ENCODE measurements around the gene SPATA3. TPM values are rescaled to one million over a fixed set of nuclear protein-coding genes. Genes with fewer than 3 reads are reported as not detected.
"Not testable (repeated sequence)": the region's sequence is repeated elsewhere in the genome, so short reads cannot be mapped to it uniquely, and the experiment has no call there.

SPATA3 gene
- total RNA-seq, 1 donor from 2014 or later: not detected

DNA sequence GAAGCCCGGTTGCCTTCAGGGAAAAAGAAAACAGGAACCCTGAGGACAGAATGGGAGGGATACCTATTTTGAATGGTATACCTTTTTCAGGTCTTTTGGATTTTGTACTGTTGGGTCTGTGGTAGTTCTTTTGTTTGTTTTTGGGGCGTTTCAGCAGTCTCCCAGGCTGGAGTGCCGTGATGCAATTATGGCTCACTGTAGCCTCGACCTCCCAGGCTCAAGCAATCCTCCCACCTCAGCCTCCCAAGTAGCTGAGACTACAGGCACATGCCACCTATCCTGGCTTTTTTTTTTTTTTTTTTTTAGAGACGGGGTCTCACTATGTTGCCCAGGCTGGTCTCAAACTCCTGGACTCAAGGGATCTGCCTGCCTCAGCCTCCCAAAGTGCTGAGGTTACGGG lies 27.6 kb upstream of the SPATA3 start:
- DNase-seq (ENCODE audit: low read depth in 2 of 2): not testable (repeated sequence)

DNA sequence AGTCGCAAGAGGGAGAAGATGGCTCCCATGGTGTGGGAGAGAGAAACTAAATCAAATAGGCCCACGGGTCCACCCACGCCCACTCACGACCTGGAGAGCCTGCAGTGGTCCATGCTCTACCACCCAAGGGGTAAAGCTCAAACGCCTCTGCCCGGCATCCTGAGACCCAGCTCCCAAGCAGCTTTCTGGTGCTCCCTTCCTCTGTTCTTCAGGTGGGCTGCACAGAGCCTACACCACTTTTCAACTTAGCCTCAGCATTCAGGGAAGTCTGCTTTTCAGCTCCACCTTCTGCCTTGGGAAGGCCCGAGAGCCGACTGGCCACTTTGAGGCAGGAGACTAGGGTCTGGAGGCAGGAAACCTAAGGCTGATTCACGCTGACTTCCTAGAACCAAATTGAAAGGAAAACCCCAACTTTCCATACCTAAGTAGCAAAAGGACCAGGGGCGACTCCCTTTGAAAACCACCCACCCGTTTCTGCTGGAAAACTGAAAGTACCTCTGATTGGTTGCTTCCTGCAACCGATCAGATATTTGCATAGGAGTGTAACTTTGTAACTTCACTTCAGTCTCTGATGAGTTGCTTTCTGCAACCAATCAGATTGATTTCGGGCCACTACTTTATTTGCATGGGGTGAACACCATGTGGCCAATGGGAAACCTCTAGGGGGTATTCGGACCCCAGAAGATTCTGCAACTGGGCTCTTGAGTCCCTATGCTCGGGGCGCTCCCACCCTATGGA lies 26.8 kb upstream of the SPATA3 start:
- DNase-seq (ENCODE audit: low read depth in 2 of 2): no peak

DNA sequence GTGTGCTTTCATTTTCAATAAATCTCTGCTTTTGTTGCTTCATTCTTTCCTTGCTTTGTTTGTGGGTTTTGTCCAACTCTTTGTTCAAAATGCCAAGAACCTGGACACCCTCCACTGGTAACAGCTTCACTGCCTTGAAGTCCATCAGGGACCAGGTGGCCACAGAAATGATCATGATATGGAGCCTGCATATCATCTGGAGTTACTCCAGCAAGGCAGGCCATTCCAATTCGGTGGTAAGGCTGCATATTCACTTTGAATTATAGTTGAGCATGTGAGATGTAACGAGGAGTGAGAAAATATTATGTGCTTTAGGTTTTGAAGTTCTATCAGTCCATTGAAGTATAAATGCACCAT lies 26.3 kb upstream of the SPATA3 start:
- no peak for DNase-seq (ENCODE audit: low read depth in 2 of 2)

- DNase-seq (ENCODE audit: low read depth in 2 of 2): no peak
These were observed 23.9 kb upstream of the SPATA3 start for GRCh38 chr2:230972046-230972445.

DNA sequence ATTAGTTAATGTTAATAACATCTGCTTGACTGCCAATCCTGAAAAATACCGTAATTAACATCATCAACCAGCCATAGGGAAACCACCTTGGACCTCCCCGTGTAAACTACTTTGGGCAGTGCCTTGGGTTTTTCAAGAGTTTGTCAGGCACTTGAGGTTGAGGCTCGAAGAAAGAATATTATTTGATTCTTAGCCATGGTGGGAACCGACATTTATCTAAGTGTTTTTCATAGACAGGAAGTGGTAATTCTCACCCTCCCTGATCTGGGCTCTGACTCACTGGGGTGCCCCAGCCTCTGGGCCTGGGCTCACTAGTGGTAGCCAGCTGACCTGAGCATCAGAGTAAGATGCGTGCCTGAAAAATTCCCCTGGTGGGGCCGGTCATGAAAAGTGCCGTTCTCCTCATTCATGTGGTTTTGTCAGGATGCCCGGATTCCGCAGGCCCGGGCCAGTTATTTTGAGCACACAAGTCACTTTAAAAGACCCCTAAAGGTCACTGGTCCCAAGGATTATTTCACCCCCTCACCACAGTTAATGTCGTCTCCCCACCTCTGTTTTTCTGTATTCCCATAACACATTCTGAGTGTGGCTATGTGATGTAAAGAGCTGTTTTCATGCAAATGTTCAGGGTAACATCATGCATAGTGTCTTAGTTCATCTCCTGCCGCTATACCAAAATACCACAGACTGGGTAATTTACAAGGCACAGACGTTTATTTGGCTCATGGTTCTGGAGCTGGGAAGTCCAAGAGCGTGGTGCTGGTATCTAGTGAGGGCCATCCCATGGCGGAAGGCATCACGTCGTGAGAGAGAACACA lies 21.6 kb upstream of the SPATA3 start:
- DNase-seq (ENCODE audit: low read depth in 2 of 2): peak in 1 of 2 donors; percentile 19

GRCh38 chr2:230975927-230976326 lies 20.0 kb upstream of the SPATA3 start:
- no peak for DNase-seq (ENCODE audit: low read depth in 2 of 2)

DNA sequence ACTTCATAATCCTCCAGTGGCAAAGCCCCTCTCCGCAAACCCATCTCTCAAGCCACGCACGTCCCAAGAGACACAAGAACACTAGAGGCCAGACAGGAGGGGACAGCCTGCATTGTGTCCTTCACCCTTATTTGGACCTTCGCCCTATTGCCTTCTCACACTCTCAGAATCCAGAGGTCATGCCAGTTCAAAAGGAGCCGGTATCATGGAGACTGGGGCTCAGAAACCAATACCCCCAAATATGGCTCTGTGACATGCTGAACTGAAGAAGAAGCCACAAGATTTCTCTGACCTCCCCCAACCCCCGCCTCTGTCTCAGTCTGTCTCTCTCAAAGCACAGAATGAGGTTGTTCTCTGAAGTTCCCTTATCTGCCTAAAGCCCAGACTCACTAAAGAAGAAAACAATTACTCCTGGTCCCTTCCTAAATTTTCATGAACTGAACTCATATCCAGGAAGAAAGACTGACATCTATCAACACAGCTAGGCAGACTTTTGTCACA lies 19.2 kb upstream of the SPATA3 start:
- no peak for DNase-seq (ENCODE audit: low read depth in 2 of 2)

GRCh38 chr2:230980468-230980867 lies 15.5 kb upstream of the SPATA3 start:
- no peak for DNase-seq (ENCODE audit: low read depth in 2 of 2)

DNA sequence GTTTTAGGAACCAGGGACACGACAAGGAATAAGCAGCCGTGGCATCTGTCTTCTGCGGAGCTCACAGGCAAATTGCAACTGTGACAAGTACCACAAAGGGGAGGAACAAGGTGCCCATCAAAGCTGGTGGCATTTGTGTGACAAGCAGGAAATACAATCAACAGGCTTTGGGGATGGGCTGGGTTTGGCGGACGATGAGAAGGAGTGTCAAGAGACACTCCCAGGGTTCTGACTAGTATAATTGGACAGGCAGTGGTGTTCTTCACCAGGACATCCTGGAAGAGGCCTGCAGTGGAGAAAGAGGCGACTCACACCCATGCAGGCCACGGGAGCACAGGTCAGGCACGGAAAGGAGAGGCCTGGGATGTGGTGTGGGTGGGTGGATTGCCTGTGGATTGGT lies 14.2 kb upstream of the SPATA3 start:
- no peak for DNase-seq (ENCODE audit: low read depth in 2 of 2)

- no peak for DNase-seq (ENCODE audit: low read depth in 2 of 2)
These were observed 13.8 kb upstream of the SPATA3 start for GRCh38 chr2:230982126-230982525.

GRCh38 chr2:230982528-230982927 lies 13.4 kb upstream of the SPATA3 start:
- DNase-seq (ENCODE audit: low read depth in 2 of 2): no peak

GRCh38 chr2:230983566-230983965 lies 12.4 kb upstream of the SPATA3 start:
- no peak for DNase-seq (ENCODE audit: low read depth in 2 of 2)

GRCh38 chr2:230984393-230985220 lies 11.3 kb upstream of the SPATA3 start:
- DNase-seq (ENCODE audit: low read depth in 2 of 2): no peak

GRCh38 chr2:230985519-230986231 lies 10.2 kb upstream of the SPATA3 start:
- no peak for DNase-seq (ENCODE audit: low read depth in 2 of 2)

- DNase-seq (ENCODE audit: low read depth in 2 of 2): no peak
These were observed 9.3 kb upstream of the SPATA3 start for GRCh38 chr2:230986520-230987136.

DNA sequence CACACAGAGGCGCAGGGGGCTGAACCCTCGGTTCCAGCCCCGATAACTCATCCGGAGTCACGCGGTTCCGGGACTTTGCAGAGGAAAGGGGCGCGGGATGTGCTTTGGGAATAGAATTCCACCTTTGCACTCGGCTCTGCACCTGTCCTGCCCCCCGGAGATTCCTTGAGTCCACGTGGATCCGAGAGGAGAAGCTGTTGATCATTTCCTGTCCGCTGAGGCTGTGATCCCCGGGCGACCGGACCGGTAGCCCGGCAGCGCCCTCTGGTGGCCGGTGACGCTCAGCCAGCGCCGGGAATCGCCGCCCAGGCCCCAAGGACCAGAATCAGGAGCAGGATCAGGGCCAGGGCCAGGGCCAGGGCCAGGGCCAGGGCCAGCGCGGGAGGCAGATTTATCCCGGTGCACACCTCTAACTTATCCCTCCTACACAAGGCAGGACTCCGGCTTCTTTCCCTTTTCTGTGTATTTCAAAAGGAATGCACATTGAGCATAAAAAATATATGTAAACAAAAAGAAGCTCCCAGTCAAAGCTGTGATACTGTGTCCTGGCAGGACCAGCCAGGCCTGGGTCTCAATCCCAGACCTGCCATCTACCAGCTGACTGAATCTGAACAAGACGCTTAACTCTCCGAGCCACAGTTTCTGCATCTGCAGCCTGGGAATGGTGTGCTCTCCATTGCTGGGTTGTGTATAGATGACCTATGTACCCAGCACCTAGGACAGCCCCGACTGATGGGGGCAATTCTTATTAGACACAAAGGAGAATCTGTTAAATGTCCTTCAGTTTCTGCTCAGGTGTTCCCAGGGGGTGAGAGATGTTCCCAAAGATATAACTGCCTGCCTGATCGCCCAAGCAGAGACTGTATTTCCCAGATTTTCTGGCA lies 8.5 kb upstream of the SPATA3 start:
- peak; percentile 72 to 73 for DNase-seq (ENCODE audit: low read depth in 2 of 2)

GRCh38 chr2:230989731-230990130 lies 6.2 kb upstream of the SPATA3 start:
- no peak for DNase-seq (ENCODE audit: low read depth in 2 of 2)

GRCh38 chr2:230990131-230990898 lies 5.6 kb upstream of the SPATA3 start:
- no peak for DNase-seq (ENCODE audit: low read depth in 2 of 2)

DNA sequence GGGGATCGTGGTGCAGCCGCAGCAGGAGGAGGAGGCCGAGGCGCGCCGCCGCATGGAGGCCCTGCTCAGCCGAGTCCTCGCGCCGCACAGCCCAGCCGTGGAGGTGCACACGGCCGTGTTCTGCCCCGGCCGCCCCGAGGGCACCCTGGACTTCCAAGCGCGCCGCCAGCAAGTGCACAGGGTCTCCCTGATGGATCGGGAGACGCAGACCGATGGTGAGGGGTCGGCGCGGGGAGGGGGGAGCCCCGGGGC lies 5.1 kb upstream of the SPATA3 start:
- no peak for DNase-seq (ENCODE audit: low read depth in 2 of 2)

Measured in lung microvascular endothelial cell (primary cell).